KMS-11 (cell line): ENCODE data around the gene MDC1.
"Not testable (repeated sequence)": the region's sequence is repeated elsewhere in the genome, so short reads cannot be mapped to it uniquely, and the experiment has no call there.

Experiments
- H2AFZ ChIP-seq: fragments of 200-600 bp; sonication (generic); 2 replicates; pipeline ENCODE4 v1.6.1; 2016; ENCODE audit warnings: antibody characterized with exemption, mixed run types, low read depth
- H3K27ac ChIP-seq: fragments of 200-600 bp; sonication (generic); 2 replicates; pipeline ENCODE4 v1.6.1; 2016; ENCODE audit warnings: mild to moderate bottlenecking, mixed run types
- H3K27me3 ChIP-seq: fragments of 200-600 bp; sonication (generic); 2 replicates; pipeline ENCODE4 v1.6.1; 2017; ENCODE audit warnings: mild to moderate bottlenecking, low read depth, mixed run types, moderate library complexity; ENCODE audit not compliant: insufficient read depth
- H3K36me3 ChIP-seq: fragments of 200-600 bp; sonication (generic); 2 replicates; pipeline ENCODE4 v1.6.1; 2017; ENCODE audit warnings: mild to moderate bottlenecking, mixed run types; ENCODE audit not compliant: insufficient read depth
- H3K4me1 ChIP-seq: fragments of 200-600 bp; sonication (generic); 2 replicates; pipeline ENCODE4 v1.6.1; 2016; ENCODE audit warnings: mild to moderate bottlenecking, low read depth, mixed run types; ENCODE audit not compliant: poor library complexity, severe bottlenecking
- H3K4me2 ChIP-seq: fragments of 200-600 bp; sonication (generic); 2 replicates; pipeline ENCODE4 v1.7.0; 2016; ENCODE audit warnings: mild to moderate bottlenecking, mixed run types
- H3K4me3 ChIP-seq: fragments of 200-600 bp; sonication (generic); IDR thresholded peaks from 2 replicates; pipeline ENCODE4 v1.6.1; 2017; ENCODE audit warnings: low read depth, low read length, mixed read lengths; ENCODE audit not compliant: insufficient read depth
- H3K79me2 ChIP-seq: fragments of 200-600 bp; sonication (generic); 2 replicates; pipeline ENCODE4 v1.6.1; 2016; ENCODE audit warnings: low read depth, mixed run types; ENCODE audit not compliant: insufficient read depth
- H3K9ac ChIP-seq: fragments of 200-600 bp; sonication (generic); 2 replicates; pipeline ENCODE4 v1.6.1; 2016; ENCODE audit warnings: mild to moderate bottlenecking, mixed run types
- H4K20me1 ChIP-seq: fragments of 200-600 bp; sonication (generic); 2 replicates; pipeline ENCODE4 v1.6.1; 2016; ENCODE audit warnings: mild to moderate bottlenecking, mixed run types; ENCODE audit not compliant: insufficient read depth
- CTCF ChIP-seq: fragments of 200-600 bp; sonication (generic); conservative IDR thresholded peaks from 2 replicates; pipeline ENCODE4 v1.6.1; 2017; ENCODE audit warnings: low read depth, mild to moderate bottlenecking, antibody characterized with exemption, low read length, moderate library complexity, mixed read lengths

The MDC1 gene

GRCh38 chr6:30757261-30757904 lies 40.3 kb upstream of the MDC1 start:
- no peak overlapping the region for H3K4me2 ChIP-seq
- H3K36me3 ChIP-seq: no peaks in the 10 kb centered on the region
- H3K27me3 ChIP-seq: no peaks in the 10 kb centered on the region
- H4K20me1 ChIP-seq: no peaks in the 10 kb centered on the region
- no peak for TF ChIP-seq CTCF
- H3K79me2 ChIP-seq: no peaks in the 10 kb centered on the region
- no peak overlapping the region for H3K27ac ChIP-seq
- H3K4me1 ChIP-seq: no peaks in the 10 kb centered on the region
- H3K9ac ChIP-seq: no peak overlapping the region
- no peak overlapping the region for H3K4me3 ChIP-seq
- no peak overlapping the region for H2AFZ ChIP-seq

- H3K27me3 ChIP-seq, H2AFZ ChIP-seq, H3K79me2 ChIP-seq, H3K4me2 ChIP-seq, H4K20me1 ChIP-seq, H3K9ac ChIP-seq, H3K27ac ChIP-seq, H3K4me3 ChIP-seq, H3K4me1 ChIP-seq, H3K36me3 ChIP-seq: not testable (repeated sequence)
Measured at GRCh38 chr6:30756405-30757003, 39.4 kb upstream of the MDC1 start.

GRCh38 chr6:30754631-30755030 lies 37.5 kb upstream of the MDC1 start:
- Histone ChIP-seq H4K20me1 (no peaks in the 10 kb centered on the region), H2AFZ (no peak overlapping the region), H3K4me3 (no peak overlapping the region), H3K79me2 (no peaks in the 10 kb centered on the region), H3K27ac (no peak overlapping the region), H3K4me1 (no peaks in the 10 kb centered on the region), H3K27me3 (no peaks in the 10 kb centered on the region), H3K36me3 (no peaks in the 10 kb centered on the region), H3K9ac (no peak overlapping the region), H3K4me2 (no peak overlapping the region)
- no peak for TF ChIP-seq CTCF

- Histone ChIP-seq H3K4me2 (no peak overlapping the region), H3K4me1 (no peaks in the 10 kb centered on the region), H2AFZ (no peak overlapping the region), H3K27me3 (no peaks in the 10 kb centered on the region), H3K36me3 (no peaks in the 10 kb centered on the region), H3K9ac (no peak overlapping the region), H3K27ac (no peak overlapping the region), H3K79me2 (no peaks in the 10 kb centered on the region), H4K20me1 (no peaks in the 10 kb centered on the region), H3K4me3 (no peak overlapping the region)
- no peak for TF ChIP-seq CTCF
Measured at GRCh38 chr6:30752157-30752927, 35.3 kb upstream of the MDC1 start.

- H3K27me3 ChIP-seq: no peaks in the 10 kb centered on the region
- H3K9ac ChIP-seq: no peak overlapping the region
- no peak overlapping the region for H3K4me3 ChIP-seq
- H3K4me2 ChIP-seq: no peak overlapping the region
- no peaks in the 10 kb centered on the region for H3K36me3 ChIP-seq
- no peaks in the 10 kb centered on the region for H4K20me1 ChIP-seq
- no peaks in the 10 kb centered on the region for H3K79me2 ChIP-seq
- TF ChIP-seq CTCF: no peak
- H2AFZ ChIP-seq: no peak overlapping the region
- H3K4me1 ChIP-seq: no peaks in the 10 kb centered on the region
- no peak overlapping the region for H3K27ac ChIP-seq
Measured at GRCh38 chr6:30750379-30750668, 33.2 kb upstream of the MDC1 start.
